ENCODE measurements around the gene MT1A.

MT1A gene

GRCh38 chr16:56631832-56632155 lies 6.7 kb upstream of the MT1A start:
- no peak for ATAC-seq
- TF ChIP-seq CSRNP3 (CRISPR knock-in tag; IDR thresholded peaks at IDR 0.05) (no peak), ARNTL (CRISPR knock-in tag; IDR thresholded peaks at IDR 0.05; ENCODE audit: borderline replicate concordance, low read depth) (no peak), BACH2 (CRISPR knock-in tag; IDR thresholded peaks at IDR 0.05; ENCODE audit: borderline replicate concordance) (no peak), TCF4 (CRISPR knock-in tag; IDR thresholded peaks at IDR 0.05; ENCODE audit: borderline replicate concordance) (no peak), TOX (CRISPR knock-in tag; IDR thresholded peaks at IDR 0.05; ENCODE audit: borderline replicate concordance) (no peak), TSHZ2 (CRISPR knock-in tag; IDR thresholded peaks at IDR 0.05) (no peak), RARB (CRISPR knock-in tag; IDR thresholded peaks at IDR 0.05) (no peak), ZNF565 (CRISPR knock-in tag; conservative IDR thresholded peaks at IDR 0.05; ENCODE audit: low read depth) (no peak), GLIS3 (CRISPR knock-in tag; IDR thresholded peaks at IDR 0.05) (no peak), ESRRG (CRISPR knock-in tag; IDR thresholded peaks at IDR 0.05) (no peak), ZC3H10 (CRISPR knock-in tag; IDR thresholded peaks at IDR 0.05) (no peak), SNAI2 (CRISPR knock-in tag; IDR thresholded peaks at IDR 0.05) (no peak), ZNF70 (CRISPR knock-in tag; IDR thresholded peaks at IDR 0.05) (no peak), PATZ1 (CRISPR knock-in tag; IDR thresholded peaks at IDR 0.05; ENCODE audit: borderline replicate concordance) (no peak), ZFP30 (CRISPR knock-in tag; IDR thresholded peaks at IDR 0.05) (no peak), ZNF8 (CRISPR knock-in tag; IDR thresholded peaks at IDR 0.05) (no peak), OSR1 (CRISPR knock-in tag; IDR thresholded peaks at IDR 0.05) (no peak)

- ATAC-seq: peak; percentile 63
- TF ChIP-seq POU6F1 (CRISPR knock-in tag; IDR thresholded peaks at IDR 0.05; ENCODE audit: borderline replicate concordance, low read depth): no peak
- no peak for TF ChIP-seq PATZ1 (CRISPR knock-in tag; IDR thresholded peaks at IDR 0.05; ENCODE audit: borderline replicate concordance)
- no peak for TF ChIP-seq TOX (CRISPR knock-in tag; IDR thresholded peaks at IDR 0.05; ENCODE audit: borderline replicate concordance)
- TF ChIP-seq ZFP3 (CRISPR knock-in tag; IDR thresholded peaks at IDR 0.05): no peak
- no peak for TF ChIP-seq CSDC2 (CRISPR knock-in tag; IDR thresholded peaks at IDR 0.05)
- no peak for TF ChIP-seq ZC3H10 (CRISPR knock-in tag; IDR thresholded peaks at IDR 0.05)
- no peak for TF ChIP-seq ZNF70 (CRISPR knock-in tag; IDR thresholded peaks at IDR 0.05)
- TF ChIP-seq BACH2 (CRISPR knock-in tag; IDR thresholded peaks at IDR 0.05; ENCODE audit: borderline replicate concordance): no peak
- TF ChIP-seq SNAI2 (CRISPR knock-in tag; IDR thresholded peaks at IDR 0.05): no peak
- no peak for TF ChIP-seq ARNTL (CRISPR knock-in tag; IDR thresholded peaks at IDR 0.05; ENCODE audit: borderline replicate concordance, low read depth)
- no peak for TF ChIP-seq CREB5 (CRISPR knock-in tag; IDR thresholded peaks at IDR 0.05; ENCODE audit: low read depth)
- TF ChIP-seq TCF4 (CRISPR knock-in tag; IDR thresholded peaks at IDR 0.05; ENCODE audit: borderline replicate concordance): no peak
- no peak for TF ChIP-seq PPARA (CRISPR knock-in tag; IDR thresholded peaks at IDR 0.05; ENCODE audit: borderline replicate concordance)
- no peak for TF ChIP-seq ZNF565 (CRISPR knock-in tag; conservative IDR thresholded peaks at IDR 0.05; ENCODE audit: low read depth)
- TF ChIP-seq TSHZ2 (CRISPR knock-in tag; IDR thresholded peaks at IDR 0.05): no peak
Measured at GRCh38 chr16:56632156-56632847, 6.2 kb upstream of the MT1A start, which contains the start of gene MT1M. Gene MT1M, plus strand, starts transcription at chr16:56632659. Its CDS starts 73 bp downstream, at chr16:56632732.
